NT2/D1 (cell line): ENCODE results near the gene OAT.

Experiments used
- SUZ12 ChIP-seq: IDR thresholded peaks from 2 replicates; pipeline ENCODE4 v1.6.1; 2011; ENCODE audit not compliant: insufficient read length, insufficient read depth; ENCODE audit errors: extremely low read depth
- YY1 ChIP-seq: IDR thresholded peaks from 2 replicates; pipeline ENCODE4 v1.6.1; 2011; ENCODE audit not compliant: insufficient read length, insufficient read depth
- ZNF274 ChIP-seq: IDR thresholded peaks from 2 replicates; pipeline ENCODE4 v1.6.1; 2011; ENCODE audit warnings: mild to moderate bottlenecking, low read depth, low read length

DNA sequence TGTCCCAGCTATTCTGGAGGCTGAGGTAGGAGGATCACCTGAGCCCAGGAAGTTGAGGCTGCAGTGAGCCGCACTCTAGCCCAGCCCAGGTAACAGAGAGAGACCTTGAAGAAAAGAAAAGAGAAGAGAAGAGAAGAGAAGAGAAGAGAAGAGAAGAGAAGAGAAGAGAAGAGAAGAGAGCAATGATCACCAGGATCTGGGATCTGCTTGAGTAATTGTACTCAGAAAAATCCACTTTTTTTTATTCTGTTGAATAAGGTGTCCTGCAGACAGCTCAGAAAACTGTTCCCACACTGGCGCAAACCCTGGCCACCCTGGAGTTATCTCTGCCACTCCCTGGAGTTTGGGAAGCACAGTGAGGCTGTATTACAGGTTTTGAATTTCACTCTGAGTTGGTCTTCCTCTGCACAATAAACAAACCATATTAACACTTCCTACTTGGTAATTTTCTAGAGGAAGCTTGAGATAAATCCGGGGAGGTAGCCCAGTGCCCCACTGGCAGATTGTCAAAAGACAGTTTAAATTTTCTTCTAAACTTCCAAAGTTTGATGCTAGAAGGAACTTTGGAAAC, 9.6 kb upstream of the OAT start:
- no peak for TF ChIP-seq SUZ12
- TF ChIP-seq YY1 = no peak
- TF ChIP-seq ZNF274 = no peak
